IPS-20b (cell line): ENCODE results near the gene THUMPD2.

Source experiments
- H3K27ac ChIP-seq: one replicate; pipeline ENCODE4 v1.5.1; 2013; ENCODE audit warnings: low read length
- H3K27me3 ChIP-seq: 2 replicates; pipeline ENCODE4 v1.6.1; 2013; ENCODE audit warnings: mild to moderate bottlenecking, low read length, inconsistent platforms; ENCODE audit not compliant: insufficient read depth
- H3K36me3 ChIP-seq: 2 replicates; pipeline ENCODE4 v1.6.1; 2013; ENCODE audit warnings: low read depth, mild to moderate bottlenecking, inconsistent platforms, low read length, moderate library complexity; ENCODE audit not compliant: insufficient read depth
- H3K4me1 ChIP-seq: 2 replicates; pipeline ENCODE4 v1.6.1; 2013; ENCODE audit warnings: mild to moderate bottlenecking, control low read depth, inconsistent platforms, low read length, moderate library complexity; ENCODE audit not compliant: insufficient read depth
- H3K4me3 ChIP-seq: 2 replicates; pipeline ENCODE4 v1.5.1; 2013; ENCODE audit warnings: mild to moderate bottlenecking, low read length, inconsistent platforms
- H3K9ac ChIP-seq: 2 replicates; pipeline ENCODE4 v1.6.1; 2013; ENCODE audit warnings: low read depth, mild to moderate bottlenecking, inconsistent platforms, low read length, moderate library complexity
- H3K9me3 ChIP-seq: 2 replicates; pipeline ENCODE4 v1.6.1; 2013; ENCODE audit warnings: mild to moderate bottlenecking, low read depth, low read length, inconsistent platforms; ENCODE audit not compliant: insufficient read depth

The THUMPD2 gene

DNA sequence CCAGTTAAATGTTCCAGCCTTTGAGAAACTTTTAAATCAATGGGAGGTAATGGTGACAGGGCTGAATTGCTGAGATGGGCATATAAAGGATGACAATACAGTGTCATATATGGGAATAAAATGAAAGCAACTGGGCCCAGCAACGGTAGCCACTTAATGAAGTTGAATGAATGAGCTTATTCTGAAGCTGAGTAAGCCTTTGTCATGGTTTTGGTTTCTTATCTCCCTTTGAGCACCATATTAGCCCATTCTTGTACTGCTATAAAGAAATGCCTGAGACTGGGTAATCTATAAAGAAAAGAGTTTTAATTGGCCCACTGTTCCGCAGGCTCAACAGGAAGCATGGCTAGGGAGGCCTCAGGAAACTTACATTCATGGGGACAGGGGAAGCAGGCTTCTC lies 3.5 kb upstream of the THUMPD2 start:
- no peak overlapping the region for H3K27ac ChIP-seq
- H3K36me3 ChIP-seq: no peaks in the 10 kb centered on the region
- no peak overlapping the region for H3K9ac ChIP-seq
- H3K4me1 ChIP-seq: peaks cover 6% of the 10 kb centered on the region; the same call in 1 of the 2 replicates
- H3K4me3 ChIP-seq: no peak overlapping the region
- H3K27me3 ChIP-seq: no peaks in the 10 kb centered on the region
- no peaks in the 10 kb centered on the region for H3K9me3 ChIP-seq

DNA sequence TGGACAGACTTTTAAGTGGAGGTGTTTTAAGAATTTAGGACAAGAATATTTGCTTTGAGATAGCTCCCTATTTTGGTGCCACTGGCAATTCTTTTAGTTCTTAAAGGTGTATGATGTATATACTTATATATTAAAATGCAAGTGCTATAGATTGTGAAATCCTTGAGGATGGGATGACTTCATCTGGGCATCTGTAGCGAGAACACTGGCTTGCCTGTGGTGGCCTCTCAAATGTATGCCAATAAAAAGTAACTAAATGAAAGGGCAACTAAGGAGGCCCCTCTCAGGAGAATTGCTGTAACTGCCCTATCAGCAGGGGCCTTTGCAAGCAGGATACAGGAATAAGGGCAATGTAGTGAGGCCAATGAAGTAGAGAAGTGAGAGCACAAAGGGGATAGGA lies 2.6 kb upstream of the THUMPD2 start:
- Histone ChIP-seq H3K27ac (no peak overlapping the region), H3K4me3 (no peak overlapping the region), H3K9ac (no peak overlapping the region), H3K9me3 (no peaks in the 10 kb centered on the region), H3K27me3 (no peaks in the 10 kb centered on the region), H3K4me1 (peaks cover 12% of the 10 kb centered on the region; the same call in 1 of the 2 replicates), H3K36me3 (peaks cover 9% of the 10 kb centered on the region; the same call in 1 of the 2 replicates)

DNA sequence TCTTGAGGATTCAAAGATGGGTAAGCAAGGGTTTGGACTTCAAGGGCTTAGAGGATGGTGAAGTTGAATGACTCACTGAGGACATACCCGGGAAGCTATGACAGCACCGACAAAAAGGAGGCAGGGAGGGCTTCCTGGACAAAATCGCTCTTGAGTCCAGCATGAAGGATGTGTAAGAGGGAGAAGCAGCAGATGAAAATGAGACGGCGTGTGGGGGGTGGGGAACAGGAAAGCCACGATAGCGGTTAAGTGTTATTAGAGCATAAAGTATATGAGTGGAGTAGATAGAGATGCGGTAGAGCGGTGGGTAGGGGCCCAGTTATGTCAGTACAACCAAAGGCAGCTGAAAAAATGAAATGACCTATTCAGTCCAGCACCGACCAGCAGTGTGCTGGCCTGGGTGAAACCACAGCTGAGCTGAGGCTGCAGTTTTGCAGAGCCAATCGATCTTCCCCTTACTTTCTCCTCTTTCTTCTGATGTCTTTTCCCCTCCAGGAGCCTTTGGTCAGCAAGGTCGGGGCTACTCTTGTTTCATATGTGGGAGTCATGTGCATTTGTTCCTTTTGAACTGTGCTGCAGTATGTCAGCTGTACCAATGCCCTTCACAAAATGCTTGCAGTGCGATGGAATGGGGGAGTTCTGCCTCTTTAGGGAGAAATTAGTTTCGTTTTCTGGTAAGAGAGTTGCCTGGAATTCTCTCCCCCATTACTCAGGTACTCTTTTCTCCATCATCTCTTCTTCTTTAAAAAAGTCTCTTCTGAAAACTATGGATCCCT lies 2.0 kb upstream of the THUMPD2 start:
- Histone ChIP-seq H3K4me1 (peaks cover 12% of the 10 kb centered on the region; the same call in 1 of the 2 replicates), H3K36me3 (peaks cover 11% of the 10 kb centered on the region; the same call in 1 of the 2 replicates), H3K9me3 (peaks cover 4% of the 10 kb centered on the region; the same call in 1 of the 2 replicates), H3K27ac (no peak overlapping the region), H3K27me3 (no peaks in the 10 kb centered on the region), H3K9ac (no peak overlapping the region), H3K4me3 (no peak overlapping the region)

DNA sequence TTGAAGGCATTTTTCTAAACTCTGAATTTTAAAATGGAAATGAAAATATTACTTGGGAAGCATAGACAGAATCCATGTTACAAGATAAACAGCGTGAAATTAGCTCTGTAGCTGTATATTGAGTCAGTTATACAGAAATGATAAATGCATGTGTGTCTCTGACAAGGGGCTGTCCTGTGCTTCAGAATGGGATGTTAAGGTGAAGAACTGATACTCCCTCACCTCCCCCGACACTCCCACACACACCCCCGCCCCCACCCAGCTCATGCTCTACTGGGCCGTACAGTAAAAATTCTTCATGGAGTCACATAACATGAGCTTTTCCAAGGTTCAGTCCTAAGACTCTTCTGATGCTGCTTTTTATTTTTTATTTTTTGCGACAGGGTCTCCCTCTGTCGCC lies 869 bp upstream of the THUMPD2 start:
- Histone ChIP-seq H3K4me3 (no peak overlapping the region), H3K4me1 (peaks cover 12% of the 10 kb centered on the region; the same call in 1 of the 2 replicates), H3K9me3 (peaks cover 4% of the 10 kb centered on the region; the same call in 1 of the 2 replicates), H3K9ac (no peak overlapping the region), H3K27me3 (no peaks in the 10 kb centered on the region), H3K27ac (no peak overlapping the region), H3K36me3 (peaks cover 11% of the 10 kb centered on the region; the same call in 1 of the 2 replicates)

DNA sequence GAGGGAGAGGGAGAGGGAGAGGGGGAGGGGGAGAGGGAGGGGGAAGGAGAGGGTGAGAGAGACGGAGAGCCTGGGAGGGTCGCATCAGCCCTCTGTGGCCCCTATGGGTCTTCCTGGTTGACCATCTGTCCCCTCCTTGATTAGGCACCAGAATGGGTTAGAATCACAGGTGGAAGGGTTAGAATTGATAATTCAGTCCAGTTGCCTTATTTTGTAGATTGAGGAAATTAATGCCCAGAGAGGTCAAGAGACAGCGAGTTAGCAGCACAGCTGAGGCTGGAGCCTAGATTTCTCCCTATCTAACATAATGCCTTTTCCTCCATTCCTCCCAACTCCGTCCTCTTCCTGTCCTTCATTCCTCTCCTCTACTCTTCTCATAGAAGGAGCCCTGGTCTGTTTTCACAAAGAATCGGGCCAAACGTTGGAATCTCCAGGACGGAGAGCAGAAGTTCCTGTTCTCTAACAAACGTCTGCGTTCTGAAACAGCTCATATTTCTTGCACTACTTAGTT lies 338 bp upstream of the THUMPD2 start:
- peak overlapping the region; percentile 98 for H3K4me3 ChIP-seq
- H3K9ac ChIP-seq: no peak overlapping the region
- H3K27me3 ChIP-seq: no peaks in the 10 kb centered on the region

DNA sequence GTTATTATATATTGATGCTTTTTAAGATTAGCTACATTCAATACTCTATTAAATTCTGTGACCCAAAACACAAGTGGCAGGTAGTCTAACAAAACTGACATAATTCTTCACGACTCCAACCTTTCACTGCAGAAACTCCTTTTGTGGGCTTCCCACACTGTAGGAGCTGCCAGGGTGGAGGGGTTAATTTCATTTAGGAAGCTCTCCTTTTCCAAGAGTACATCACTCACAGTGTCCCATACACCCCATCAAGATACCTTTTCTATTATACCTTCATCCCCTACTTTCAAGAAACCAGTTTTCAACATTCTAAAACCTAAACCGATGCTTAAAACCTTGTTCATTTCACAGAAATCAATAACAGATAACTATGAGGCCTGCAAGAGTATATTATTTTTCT lies 825 bp downstream of the THUMPD2 start:
- Histone ChIP-seq H3K4me1 (peaks cover 14% of the 10 kb centered on the region), H3K9ac (peak overlapping the region; percentile 95), H3K27me3 (no peaks in the 10 kb centered on the region), H3K9me3 (peaks cover 4% of the 10 kb centered on the region; the same call in 1 of the 2 replicates), H3K27ac (peak overlapping the region; percentile 46), H3K36me3 (peaks cover 14% of the 10 kb centered on the region), H3K4me3 (peak overlapping the region; percentile 98)

More for the DNA sequence above, 338 bp upstream of the THUMPD2 start:
- peaks cover 4% of the 10 kb centered on the region; the same call in 1 of the 2 replicates for H3K9me3 ChIP-seq
- peaks cover 12% of the 10 kb centered on the region for H3K36me3 ChIP-seq
- peak overlapping the region; percentile 46 for H3K27ac ChIP-seq
- H3K4me1 ChIP-seq: peaks cover 12% of the 10 kb centered on the region; the same call in 1 of the 2 replicates

DNA sequence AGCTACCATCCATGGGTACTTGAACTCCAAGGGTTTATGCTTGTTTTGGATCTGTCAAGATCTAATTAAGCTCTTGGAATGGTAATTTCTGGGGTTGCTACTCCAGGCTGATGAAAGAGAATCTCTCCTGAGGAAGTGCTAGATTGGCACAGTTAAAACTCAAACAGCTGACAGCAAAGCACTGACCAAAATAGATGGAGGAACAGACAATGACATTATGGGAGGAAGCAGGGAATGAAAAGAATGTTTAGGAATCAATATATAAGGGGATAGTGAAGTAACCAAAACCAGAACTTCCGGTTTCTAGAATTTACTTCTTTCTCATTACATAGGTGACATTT lies 6.3 kb downstream of the THUMPD2 start:
- Histone ChIP-seq H3K36me3 (peaks cover 51% of the 10 kb centered on the region), H3K27ac (no peak overlapping the region), H3K9ac (no peak overlapping the region), H3K9me3 (peaks cover 4% of the 10 kb centered on the region; the same call in 1 of the 2 replicates), H3K4me1 (peaks cover 22% of the 10 kb centered on the region), H3K4me3 (peak overlapping the region; percentile 9; the same call in 1 of the 2 replicates), H3K27me3 (no peaks in the 10 kb centered on the region)

DNA sequence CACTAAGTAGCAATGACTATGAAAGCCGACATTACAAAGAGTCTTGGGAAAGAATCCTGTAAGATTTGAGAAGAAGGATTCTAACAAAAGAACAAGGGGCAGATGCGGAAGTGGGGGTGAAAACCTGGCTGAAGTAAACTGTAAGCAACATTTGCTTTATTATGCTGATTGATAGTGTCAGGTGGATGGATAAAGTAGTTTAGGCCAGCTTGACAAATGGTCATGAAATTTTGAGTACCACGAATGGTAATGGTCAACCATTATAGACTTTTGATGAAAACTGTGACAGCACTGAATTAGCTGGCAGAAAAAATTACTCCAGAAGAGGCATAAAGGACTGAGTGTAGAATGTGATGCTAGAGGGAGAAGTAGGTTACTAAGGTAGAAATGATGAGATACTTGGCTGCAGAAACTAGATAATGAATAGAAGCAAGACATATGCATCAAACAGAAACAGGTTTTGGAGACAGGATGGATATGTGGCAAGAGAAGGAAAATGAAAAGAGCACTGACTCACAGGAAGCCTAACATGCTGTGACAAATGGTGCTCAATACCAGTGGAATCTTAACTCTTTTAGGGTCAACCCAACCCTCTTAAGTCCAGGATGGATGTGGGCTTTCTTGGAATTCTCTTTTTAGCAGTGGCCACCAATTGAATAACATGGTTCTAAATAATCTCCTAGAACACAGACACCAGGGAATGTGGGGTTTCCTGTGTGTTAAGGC lies 6.8 kb downstream of the THUMPD2 start:
- no peak overlapping the region for H3K9ac ChIP-seq
- peaks cover 4% of the 10 kb centered on the region; the same call in 1 of the 2 replicates for H3K9me3 ChIP-seq
- H3K27ac ChIP-seq: no peak overlapping the region
- H3K27me3 ChIP-seq: no peaks in the 10 kb centered on the region
- peaks cover 17% of the 10 kb centered on the region for H3K4me1 ChIP-seq
- H3K36me3 ChIP-seq: peaks cover 51% of the 10 kb centered on the region
- H3K4me3 ChIP-seq: peak overlapping the region; percentile 9

DNA sequence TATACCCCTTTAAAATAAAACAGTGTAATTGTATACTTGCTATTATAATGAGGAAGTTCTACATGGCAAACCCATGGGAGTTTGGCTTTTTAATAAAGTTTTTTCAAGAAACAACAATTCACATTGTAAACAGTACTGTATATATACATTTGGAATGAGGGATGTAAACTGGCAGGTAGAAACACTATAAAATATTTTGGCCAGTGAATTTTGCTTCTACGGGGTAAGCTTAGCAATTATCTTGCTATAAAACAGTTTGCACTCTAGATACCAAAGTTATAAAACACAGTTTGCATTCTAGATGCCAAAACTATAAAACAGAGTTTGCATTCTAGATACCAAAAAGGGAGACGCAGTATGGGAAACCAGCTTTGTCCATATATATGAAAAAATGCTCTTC lies 16.6 kb downstream of the THUMPD2 start:
- no peak overlapping the region for H3K27ac ChIP-seq
- H3K36me3 ChIP-seq: peaks cover 91% of the 10 kb centered on the region
- no peaks in the 10 kb centered on the region for H3K27me3 ChIP-seq
- H3K4me1 ChIP-seq: no peaks in the 10 kb centered on the region
- no peak overlapping the region for H3K9ac ChIP-seq
- no peaks in the 10 kb centered on the region for H3K9me3 ChIP-seq
- H3K4me3 ChIP-seq: no peak overlapping the region

DNA sequence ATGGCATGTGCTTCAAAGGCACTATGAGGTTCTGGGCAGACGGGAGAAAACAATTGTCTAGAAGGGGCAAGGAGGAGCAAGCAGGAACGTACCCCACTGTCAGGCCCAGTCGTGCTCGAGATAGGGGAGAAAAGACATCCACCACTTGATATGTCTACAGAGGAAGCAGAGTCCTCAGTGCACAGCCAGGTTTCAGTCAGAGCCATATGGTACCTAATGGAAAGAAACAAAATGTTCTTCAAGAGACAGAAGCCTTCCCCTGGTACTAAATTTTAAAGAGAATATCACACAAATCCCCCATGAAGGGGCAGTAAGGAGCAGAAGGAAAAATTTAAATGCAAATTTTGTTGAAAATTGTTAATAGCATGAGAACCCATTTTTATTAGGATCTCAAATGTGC lies 21.9 kb downstream of the THUMPD2 start:
- no peak overlapping the region for H3K4me3 ChIP-seq
- H3K4me1 ChIP-seq: no peaks in the 10 kb centered on the region
- H3K9ac ChIP-seq: no peak overlapping the region
- peaks cover 97% of the 10 kb centered on the region for H3K36me3 ChIP-seq
- no peaks in the 10 kb centered on the region for H3K27me3 ChIP-seq
- no peaks in the 10 kb centered on the region for H3K9me3 ChIP-seq
- H3K27ac ChIP-seq: no peak overlapping the region

DNA sequence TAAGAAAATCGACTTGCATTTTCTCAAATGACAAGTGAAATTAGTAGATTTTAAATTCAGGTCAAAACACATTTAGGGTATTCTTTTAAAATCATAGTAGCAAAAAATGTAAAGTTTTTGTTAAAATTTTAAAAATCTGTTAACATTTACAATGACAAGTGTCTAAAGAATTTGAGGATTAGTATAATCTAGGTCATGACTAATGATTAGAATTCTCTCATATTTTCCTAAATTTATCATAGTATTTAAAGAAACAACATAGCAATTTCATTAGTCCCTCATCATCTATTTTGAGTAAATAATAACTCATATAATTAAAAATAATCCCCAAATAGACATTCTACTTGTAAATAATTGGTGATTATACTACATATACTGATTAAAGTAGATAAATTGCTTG lies 23.6 kb downstream of the THUMPD2 start:
- no peaks in the 10 kb centered on the region for H3K9me3 ChIP-seq
- H3K36me3 ChIP-seq: peaks cover 96% of the 10 kb centered on the region
- H3K4me1 ChIP-seq: no peaks in the 10 kb centered on the region
- H3K27me3 ChIP-seq: no peaks in the 10 kb centered on the region
- no peak overlapping the region for H3K9ac ChIP-seq
- H3K4me3 ChIP-seq: no peak overlapping the region
- no peak overlapping the region for H3K27ac ChIP-seq
